CD4-positive, alpha-beta T cell treated with Interleukin-12 subunit alpha and Interleukin-12 subunit beta, for 1 hour (primary cell): ENCODE data around the gene MEIS2.

Source experiments
- DNase-seq: peaks from one replicate; pipeline ENCODE4 v3.0.0-alpha.2; 2020

The MEIS2 gene

GRCh38 chr15:36959746-36960145 lies 140.6 kb downstream of the MEIS2 start:
- DNase-seq = no peak

DNA sequence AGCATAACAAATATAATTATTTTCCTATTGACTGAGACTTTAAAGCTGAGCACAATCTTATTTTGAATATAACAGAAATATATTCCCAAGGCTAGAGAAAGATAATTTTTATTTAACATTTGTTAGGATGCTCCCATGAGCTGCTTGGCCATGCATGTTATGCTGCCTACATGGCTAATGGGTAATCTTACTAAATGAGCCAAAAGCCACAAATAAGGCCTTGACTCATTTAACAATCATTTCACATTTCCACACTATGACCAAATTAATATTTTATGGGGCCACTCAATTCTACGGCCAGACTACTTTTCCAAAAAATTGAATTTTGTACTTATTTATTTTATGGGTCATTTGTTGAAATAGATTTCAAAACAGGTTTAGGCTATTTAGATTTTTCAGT lies 141.7 kb downstream of the MEIS2 start:
- DNase-seq = no peak

DNA sequence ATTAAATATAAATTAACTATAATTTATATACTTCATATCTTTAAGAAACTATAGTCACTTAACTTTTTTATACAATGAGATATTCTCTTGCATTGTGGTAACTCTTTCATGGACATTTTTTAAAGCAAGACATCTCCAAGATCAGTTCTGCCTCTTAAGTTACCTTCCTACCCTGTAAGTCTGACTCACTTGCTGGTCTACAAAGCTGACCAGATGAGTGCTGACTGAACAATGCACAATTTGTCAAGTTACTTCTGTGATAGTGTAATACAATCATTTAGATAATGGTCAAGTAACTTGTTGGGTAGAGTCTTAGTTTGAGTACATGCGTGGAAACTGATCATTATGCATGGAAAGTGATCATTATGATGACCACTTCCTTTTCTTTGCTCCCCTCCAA lies 145.9 kb downstream of the MEIS2 start:
- DNase-seq = no peak

- no peak for DNase-seq
Observed at GRCh38 chr15:36953346-36953745, 147.0 kb downstream of the MEIS2 start.

GRCh38 chr15:36951731-36952247 lies 148.6 kb downstream of the MEIS2 start:
- DNase-seq = no peak

DNA sequence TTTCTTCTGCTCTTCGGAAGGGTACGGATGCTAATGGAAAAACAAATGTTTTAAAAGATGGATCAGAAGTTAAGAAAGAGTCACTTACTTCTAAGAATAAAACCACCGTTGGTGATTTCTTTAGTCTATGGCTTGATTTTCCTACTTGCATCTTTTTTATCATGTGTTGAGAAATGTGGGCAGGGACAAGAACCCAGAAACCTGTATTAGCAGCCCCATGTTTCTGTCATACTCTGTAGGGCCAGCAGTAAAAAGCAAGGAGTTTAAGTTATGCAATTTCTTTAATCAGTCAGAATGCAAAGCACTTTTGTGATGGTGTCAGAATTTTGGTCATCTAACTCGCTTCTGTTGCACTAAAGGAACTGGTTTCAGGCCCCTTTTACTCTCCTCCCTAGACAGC lies 150.0 kb downstream of the MEIS2 start:
- DNase-seq = no peak

DNA sequence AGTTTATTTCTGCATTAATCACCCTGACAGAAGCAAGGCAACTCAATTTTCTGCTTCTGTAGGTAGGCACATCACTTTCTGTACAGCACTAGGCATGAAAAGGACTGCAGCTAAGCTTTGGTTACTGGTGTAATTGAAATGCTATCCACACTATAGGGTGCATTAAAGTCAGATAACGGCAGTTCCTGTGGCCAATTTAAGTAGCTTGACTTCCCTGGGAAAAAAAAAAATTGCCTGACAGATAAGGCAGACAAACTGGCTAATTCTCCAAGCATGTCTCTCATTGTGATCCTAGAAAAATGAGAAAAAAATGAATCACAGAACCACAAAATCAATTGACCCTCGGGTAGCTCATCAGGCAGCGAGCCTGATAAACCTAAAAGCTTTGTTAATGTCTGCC lies 151.4 kb downstream of the MEIS2 start:
- DNase-seq = no peak

DNA sequence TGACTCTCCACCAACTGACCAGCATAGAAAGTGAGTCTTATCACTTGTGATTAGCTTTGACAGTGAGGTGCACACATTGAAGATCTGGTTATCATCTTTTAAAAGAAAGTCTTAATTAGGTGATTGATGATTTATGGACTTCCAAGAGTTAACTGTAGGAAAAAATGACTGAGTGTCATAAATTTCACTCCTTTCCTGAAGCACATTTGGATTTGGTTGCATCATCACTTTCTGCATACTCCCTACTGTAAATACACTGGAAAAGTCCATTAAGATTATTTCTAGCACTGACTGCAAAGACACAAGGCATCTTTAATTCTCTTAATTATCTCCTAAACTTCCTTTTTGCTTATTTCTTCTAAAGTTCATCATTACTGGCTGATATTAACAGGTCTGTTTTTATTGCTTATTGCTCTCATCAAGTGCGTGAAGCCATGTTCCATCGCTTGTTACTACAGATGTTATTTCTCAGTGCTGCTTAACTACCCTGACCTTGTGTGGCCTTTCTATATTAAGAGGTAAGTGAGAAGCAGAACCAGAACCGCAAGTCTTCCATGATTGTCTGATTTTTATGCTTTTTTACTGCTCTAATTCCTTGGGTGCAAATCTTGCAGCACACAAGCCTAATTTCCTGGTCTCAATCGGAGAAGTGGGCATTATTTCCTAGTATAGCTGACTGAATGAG lies 153.2 kb downstream of the MEIS2 start:
- no peak for DNase-seq

GRCh38 chr15:36944442-36944841 lies 155.9 kb downstream of the MEIS2 start:
- no peak for DNase-seq

DNA sequence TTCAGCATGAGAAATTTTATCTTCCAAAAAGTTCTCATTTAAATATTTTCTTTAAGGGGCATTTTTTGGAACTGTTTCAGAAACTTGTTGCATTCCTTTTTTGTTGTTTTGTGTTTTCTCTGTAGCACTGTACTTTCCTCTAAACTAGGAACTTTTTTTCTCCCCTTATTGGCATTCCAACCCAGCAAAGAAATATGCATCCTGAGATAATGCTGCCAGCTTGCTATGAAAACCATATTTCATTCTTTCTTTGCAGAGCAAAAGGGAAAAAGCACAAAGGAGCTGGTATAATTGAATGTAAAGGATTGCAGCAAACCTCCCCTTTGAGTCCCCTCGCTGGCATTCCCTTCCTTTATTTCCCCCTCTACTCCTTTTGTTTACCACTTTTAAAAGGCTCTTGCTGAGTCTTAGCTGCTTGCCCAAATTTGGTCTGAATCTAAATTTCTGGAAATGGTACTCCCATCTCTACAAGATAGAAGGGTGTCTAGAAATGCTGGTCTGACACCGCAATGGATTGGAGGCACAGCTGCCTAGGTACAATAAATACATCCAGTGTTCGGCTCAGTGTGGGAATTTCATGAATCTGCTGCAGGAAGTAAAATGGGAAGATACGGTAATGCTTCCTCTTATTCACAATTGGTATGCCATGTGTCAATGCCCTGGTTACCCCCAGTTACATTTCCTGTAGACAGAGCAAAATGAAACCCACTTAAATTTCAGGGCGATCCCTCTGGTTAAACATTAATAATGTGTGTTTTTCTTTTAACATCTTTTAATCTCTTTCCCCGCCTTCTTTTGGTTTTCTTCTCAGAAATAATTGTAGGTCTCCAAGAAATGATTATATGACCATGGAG lies 156.6 kb downstream of the MEIS2 start:
- DNase-seq = no peak

DNA sequence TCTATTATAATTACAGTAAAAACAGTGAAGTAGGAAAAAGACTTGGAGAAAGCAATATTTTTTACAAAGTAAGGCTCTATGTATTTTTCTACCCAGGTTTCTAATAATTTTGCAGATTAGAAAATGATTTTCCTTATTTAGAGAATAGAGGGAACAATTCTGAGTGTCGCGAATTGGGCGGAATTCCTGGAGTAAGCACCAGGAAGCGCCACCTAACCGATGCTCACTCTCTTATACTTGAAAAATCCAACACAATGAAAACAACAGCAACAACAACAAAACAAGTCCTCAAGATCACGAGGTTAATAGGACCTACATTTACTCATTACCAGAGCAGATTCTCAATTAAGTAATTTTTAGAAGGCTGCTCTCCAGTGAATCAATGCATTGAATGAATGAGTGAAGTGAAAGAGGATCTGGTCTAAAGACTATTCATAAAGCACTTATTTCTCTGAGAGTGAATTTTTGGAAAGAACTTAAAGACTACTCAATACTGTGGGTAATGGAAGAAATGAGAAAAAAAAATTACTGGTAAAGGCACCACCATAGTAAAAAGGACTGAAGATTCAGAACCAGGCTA lies 158.0 kb downstream of the MEIS2 start:
- DNase-seq = no peak

DNA sequence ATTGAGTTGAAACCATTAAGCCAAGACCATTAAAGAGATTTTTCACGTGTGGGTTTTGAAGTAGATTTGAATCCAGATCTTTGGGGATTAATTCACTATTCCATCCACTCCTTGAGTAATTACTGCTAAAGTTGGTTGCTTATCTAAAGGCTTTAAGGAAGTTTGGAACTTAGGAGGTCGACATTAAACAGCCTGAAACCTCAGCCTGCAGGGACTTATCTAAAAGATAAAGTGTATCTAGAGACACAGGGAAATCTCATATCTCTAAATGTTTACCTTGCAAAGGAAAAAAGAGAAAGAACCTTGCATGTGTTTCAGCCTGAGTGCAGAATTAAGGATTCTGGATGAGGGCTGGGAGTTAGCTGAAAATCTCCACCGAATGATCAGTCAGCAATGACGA lies 158.6 kb downstream of the MEIS2 start:
- no peak for DNase-seq

GRCh38 chr15:36940636-36941260 lies 159.6 kb downstream of the MEIS2 start:
- DNase-seq = no peak

- DNase-seq = no peak
Observed at GRCh38 chr15:36940219-36940618, 160.1 kb downstream of the MEIS2 start.

DNA sequence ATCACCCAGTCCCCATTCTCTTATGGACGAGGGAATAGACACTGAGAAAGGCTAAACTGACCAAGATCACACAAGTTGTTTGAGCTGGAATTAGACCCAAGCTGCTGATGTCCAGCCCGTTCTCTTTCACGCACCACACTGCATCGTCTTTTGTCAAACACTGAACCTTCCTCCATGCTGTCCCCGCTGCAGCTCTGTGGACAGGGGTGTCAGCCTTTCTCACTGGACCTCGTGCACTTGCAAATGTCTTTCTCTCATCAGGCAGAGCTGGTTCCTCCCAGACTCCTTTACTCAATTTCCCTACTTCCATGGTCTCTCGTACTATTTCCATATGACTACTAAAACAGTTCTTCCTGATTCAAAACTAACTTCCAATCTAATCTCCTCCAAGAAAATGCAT lies 161.6 kb downstream of the MEIS2 start:
- no peak for DNase-seq

- no peak for DNase-seq
Observed at GRCh38 chr15:36938131-36938530, 162.2 kb downstream of the MEIS2 start.

DNA sequence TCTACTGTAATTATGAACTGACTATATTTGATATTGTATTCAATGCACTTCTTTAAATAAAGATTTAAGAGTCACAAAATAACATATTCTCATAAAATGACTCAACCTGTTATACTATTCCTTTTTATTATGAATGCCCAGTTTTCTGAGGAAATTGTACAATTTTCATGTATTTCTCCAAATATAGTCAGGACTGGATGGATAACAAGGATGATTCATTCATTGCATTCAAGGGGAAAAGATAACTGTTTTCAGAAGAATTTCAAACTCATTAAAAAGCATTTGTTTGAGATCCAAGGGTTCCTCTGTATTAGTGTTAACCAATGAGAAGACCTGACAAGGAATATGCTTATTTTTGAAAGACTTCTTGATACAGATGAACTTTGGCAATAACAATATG lies 163.7 kb downstream of the MEIS2 start:
- DNase-seq = no peak

DNA sequence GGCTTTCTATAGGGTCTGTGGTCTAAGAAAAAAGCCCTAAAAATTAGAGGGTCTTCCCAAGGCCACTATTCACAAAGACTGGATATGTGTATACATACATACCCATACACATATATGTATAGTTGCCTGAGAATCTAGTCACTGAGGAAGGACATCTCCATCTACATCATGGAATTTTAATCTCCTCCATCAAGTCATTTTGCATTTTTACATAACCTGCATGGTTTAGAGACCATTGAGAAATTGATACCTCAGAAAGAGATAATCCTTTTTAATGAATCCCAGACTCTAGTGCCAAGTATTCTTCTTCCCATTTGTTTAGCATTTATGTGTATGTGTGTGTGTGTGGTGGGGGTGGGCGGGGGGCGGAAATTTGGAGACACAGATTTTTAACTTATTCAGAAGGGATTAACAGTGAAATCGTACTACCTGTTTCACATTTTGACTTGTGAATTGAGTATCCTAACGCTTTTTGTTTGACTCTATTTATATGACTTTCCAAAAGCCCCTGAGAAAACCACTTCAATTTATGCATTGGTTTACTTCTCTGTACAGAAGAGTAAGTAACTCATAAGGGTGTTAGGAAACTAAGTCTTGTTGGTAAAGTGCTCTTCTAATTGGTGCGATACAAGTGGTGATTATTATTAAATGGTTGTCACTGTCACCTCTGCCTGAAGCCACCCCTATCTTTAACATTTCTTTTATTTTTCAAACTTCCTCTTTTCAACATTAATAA lies 166.9 kb downstream of the MEIS2 start:
- no peak for DNase-seq

DNA sequence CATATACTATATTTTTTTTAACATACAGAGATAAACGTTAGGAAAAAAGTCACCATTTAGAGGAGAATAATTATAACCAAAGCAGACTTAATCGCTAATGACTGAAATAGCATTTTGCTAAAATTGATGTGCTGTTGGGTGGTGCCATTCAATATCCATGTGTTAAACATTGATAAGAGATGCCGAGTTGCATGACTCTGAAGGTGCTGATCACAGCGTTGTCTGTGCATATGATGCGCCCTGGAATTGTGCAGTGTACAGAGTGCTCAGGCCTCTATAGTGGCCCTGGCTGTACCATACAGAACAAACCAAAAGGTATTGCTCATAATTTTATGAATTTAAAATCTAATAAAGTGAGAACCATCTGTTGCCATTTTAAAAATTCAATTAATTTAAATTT lies 168.3 kb downstream of the MEIS2 start:
- DNase-seq = no peak

DNA sequence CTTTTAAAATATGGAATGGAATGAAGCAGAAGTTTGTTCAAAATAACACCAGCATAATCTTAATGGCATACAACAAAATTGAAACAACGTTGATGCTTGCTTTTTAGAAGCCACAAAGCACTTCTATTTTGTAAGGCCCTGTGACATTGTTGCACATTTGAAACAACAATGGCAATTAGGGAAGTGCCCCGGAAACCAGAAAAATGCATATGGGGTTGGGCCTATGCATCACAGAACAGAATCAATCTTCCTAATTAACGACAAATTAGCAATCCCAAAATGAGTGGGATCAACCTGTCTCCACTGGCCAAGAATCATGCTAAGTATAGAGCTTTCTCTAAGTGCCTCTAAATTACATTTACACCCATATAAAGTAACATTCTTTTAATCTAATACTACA lies 168.9 kb downstream of the MEIS2 start:
- no peak for DNase-seq

DNA sequence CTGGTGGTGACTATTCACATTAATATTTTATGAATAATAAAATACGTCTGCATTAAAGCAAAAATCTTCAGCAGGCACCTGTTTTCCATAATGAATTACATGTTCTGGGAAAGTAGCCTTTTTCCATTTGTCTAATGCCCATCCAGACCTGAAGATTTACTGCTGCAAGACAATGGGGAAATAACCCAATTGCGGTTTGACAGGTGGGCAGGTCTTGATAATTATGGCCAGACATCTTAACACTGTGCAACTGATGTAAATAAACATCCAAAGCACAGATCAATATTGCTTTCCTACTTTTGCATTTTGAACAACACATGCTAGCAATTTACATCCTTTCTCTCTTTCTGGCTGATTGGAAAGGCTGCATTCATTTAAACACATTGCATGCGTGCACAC lies 173.9 kb downstream of the MEIS2 start:
- no peak for DNase-seq

DNA sequence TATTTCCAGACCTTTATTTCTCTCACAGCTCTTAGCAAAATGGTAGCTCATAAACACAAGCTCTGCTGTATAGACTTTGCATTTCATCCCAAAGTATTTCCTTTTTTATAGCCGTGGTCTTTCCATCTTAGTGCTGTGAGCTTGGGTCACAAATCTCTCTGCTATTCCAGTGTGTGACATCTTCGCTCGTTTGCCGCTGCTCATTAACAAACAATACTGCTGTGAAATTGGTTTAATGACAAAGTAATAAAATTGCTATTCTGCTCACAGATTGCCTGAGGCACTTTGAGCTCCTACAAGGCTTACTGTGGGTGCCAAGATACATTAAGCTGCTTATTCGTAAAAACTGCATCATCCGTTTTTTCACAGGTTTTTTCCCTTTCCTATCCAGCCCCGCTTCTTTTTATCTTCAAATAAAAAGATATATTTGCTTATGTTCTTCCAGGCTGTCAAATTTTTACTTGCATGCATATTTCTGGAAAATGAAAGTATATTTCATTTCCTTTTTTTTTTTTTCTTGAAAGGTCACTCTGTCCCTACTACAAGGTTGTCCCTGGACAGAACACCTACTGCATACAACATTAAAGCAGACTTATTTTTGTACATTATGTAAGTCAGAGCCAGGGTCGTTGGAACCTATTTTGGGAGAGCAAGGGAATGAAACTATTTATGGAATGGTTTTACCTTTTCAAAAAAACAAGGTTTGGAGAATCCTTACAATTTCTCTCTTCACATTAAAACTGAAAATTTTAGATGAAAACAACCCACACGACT lies 174.5 kb downstream of the MEIS2 start:
- no peak for DNase-seq
